GM19238 (cell line): ENCODE data around the gene TMEM44.

ENCODE experiments used
- DNase-seq: peaks from one replicate; pipeline ENCODE4 v3.0.0; 2011; ENCODE audit warnings: low spot score; ENCODE audit not compliant: insufficient read length

The TMEM44 gene

DNA sequence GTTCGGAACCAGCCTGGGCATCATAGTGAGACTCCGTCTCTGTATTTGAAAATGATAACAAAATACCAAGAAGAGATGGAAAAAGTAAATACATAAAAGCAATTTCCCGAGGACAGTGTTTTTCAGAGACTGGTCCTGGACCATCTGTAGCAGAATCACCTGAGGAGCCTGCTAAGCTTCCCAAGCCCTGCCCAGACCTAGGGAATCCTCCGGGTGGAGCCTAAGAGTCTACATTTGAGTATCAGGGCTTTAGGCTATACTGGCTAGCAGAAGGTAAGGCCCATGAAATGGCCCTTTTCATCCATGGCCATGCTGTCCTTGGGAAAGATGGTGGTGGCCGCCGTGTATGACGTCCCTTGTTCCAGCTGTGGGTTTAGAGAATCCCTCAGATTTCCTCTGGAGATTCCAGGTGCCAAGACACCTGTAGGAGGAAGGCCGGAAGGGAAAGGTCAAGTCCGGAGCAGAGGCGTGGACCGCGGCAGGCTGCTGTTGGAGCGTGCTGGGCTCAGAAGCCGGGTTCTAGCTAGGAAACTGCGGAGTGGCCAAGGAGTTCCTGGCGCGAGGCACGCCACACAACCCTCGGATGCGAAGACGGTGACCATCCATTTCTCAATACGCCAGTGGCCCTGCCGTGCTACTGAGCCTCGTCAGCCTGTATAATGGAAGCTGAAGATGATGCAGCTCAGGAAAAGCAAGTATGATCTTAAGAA, 50.9 kb downstream of the TMEM44 start:
- DNase-seq: no peak

DNA sequence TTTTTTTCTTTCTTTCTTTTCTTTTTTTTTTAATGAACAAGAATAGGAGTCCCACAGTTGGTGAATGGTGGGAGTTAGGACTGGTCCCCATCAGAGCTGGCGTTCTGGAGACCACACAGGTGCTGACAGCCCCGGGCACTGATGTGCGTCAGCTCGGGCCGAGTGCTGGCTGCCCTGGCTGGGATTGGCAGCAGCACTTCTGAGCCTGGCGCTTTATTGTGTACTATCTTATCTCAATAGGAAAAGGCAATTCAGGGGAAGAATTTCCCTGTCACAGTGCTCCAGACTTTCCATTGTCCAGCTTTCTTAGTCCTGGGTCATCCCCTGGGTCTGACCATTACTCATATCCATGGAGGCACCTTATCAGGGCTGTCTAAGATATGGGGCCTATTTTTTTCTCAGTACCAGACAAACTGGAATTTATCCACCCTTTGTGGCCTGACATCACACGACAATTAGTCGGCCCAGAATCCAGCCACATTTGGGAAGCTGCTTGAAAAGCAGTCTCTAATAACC, 54.1 kb downstream of the TMEM44 start:
- DNase-seq: no peak

DNA sequence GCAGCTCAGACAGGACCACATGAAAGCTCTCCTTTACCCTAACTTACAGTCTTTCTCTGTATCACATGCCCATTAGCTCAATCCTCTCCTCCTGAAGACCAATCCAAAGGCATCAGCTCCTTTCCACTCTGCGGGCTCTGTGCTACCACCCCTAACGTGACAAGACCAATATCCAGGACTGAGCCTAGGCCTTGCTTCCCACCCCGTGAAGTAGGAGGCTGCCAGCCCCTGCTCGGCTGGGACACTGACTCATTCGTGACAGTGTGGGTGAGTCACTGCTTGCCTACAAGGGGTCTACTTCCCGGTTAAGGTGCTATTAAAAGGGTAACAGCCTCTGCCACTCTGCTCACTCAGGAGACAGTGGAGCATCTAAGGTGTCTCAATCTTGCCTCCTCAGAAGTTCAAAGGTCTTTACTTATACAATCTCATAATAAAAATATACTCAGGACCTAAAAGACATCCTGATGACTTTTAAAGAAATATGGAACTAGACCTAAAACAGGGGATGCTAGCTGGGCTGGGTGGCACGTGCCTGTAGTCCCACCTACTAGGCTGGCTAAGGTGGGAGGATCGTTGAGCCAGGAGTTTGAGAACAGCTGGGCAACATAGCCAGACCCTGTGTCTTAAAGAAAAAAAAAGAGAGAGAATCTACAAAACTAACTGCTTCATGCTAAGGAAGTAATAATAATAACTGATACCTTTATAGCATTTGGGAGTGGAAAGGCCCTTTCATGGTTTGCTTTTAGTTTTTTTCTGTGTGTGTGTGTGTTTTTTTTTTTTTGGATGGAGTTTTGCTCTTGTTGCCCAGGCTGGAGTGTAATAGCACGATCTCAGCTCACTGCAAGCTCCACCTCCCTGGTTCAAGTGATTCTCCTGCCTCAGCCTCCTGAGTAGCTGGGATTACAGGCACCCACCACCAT, 55.0 kb downstream of the TMEM44 start:
- DNase-seq: no peak

DNA sequence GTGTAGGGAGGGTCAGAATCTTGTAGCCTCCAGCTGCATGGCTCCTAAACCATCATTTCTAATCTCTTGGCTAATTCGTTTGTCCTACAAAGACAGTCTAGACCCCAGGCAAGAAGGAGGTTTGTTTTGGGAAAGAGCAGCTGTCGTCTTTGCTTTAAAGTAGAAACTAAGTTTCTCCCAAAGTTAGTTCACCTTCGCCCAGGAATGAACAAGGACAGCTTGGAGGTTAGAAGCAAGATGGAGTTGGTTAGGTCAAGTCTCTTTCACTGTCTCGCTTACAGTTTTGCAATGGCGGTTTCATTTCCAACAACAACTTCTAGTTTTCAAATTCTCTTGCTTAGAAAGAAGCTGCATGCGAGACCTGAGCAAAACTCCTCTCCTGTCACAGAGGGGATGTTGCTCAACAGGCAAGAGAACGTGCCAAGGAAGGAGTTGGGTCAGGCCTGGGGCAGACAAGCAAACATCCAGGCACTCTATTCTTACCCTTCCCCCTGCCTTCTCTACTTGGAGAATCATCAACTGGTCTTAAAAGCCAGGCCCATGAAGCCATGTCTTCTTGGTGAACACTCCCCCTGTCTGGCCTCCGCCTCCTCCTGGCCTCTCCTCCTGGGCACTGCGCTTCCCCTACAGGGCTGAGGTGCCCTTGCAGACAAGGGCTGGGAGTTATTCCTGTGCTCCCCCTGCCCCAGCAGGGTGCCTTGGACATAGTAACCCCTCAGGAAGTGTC, 57.6 kb downstream of the TMEM44 start:
- no peak for DNase-seq

DNA sequence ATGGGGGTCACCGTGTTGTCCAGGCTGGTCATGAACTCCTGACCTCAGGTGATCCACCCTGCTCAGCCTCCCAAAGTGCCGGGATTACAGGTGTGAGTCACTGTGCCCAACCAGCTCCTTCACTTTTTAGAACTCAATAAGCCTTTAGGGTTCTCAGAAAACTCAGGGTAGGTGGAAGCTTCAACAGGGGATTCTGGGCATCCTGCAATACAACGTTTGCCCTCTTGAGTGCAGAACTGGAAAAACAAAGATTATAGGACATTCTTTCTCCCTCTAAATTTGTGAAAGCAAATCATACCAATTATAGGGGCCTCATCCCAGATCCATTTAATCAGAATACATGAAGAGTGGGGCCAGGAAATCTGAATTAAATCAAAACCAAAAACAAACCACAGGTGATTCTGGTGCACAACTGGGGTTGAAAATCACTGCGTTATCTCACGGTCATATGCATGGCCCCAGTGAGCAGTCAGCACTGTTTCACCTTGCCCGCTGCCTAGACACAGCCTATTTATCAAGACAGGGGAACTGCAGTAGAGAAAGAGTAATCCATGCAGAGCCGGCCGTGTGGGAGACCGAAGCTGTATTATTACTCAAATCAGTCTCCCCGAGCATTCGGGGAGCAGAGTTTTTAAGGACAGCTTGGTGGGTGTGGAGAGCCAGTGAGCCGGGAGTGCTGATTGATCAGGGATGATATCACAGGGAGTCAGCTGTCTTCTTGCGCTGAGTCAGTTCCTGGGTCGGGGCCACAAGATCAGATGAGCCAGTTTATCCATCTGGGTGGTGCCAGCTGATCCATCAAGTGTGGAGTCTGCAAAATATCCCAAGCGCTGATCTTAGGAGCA, 58.4 kb downstream of the TMEM44 start:
- no peak for DNase-seq

DNA sequence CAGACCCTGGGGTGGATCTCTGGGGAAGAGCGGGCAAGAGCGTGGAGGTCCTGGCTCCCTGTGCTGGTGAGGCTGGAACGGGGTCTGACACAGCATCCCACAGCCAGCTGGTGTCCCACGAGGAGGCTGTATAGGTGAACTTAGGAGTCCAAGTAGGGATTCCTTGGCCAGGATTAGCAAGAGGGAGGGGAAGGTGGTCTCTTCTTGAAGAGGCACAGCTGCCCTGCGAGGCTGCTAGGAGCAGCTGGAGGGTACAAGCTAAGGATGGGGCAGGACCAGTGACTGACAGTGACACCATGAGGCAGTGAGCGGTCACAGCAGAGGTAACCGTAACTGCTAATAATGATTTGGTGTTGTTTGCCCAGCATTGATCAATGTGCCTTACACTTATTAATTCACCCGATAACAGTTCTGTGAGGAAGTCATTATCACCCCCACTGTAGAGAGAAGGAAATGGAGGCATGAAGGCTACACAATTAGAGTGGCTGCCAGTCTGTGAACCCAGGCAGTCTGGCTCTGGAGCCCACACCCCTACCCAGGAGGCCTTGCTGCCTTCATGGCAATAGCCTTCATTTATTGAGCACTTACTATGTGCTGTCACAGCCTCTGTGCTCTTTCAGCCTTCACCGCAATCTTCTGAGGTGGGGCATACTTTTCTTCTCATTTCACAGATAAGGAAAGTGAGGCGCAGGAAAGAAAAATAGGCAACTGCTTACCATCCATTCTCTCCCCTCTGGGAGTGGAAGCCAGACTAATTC, 59.4 kb downstream of the TMEM44 start:
- peak; percentile 57 for DNase-seq

DNA sequence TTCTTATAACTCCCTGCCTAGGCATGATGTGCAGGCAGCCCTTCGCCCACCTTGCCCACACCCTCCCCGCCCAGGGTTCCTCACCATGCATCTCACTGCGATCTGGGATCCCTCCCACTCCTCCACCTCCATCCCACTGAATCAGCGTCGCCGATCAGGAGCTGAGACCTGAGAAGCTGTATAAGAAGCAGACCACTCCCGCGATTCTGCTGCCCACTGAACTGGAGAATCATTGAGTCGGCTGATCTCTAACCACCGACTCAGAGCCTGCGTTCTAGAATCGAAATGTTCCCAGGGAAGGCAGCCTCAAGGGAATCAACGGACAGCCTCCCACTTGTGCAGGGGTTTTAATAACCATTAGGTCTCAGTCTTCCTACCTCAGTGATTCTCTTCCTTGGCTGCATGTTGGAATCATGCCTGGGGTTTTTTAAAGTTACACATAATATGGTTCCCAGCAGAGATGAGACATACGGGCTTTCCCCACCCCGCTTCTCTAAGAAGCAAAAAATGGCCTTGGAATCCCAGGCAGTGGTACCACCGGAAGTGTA, 60.2 kb downstream of the TMEM44 start:
- no peak for DNase-seq

DNA sequence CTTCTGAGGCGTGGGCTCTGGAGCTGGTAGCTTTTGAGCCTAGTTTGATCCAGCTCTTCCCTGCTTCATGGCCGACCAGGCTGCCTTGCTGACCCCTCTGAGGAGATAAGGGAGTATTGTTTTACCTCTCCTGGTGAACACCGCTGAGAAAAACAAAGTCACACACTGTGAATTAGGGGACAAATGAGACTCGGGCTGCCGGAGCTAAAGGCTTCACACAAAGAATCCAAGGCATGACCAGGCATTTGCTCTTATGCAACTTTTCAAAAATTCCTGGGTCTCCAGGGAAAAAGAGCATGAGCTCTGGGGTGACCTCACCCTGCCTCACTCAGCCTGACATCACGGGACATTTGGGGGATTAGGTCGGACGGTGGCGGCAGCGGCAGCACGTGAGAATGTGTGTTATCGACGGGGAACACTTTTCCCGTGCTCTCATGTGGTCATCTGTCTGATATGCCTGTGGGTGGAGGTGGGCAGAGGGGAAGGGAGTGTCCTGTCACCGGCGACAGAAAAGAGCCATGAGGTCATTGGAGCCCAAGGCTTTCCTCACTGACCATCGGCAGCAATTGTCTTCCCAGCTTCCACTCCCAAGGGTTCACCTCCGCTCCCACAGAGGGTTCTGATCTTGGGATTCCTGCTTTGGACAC, 61.0 kb downstream of the TMEM44 start:
- DNase-seq: no peak

DNA sequence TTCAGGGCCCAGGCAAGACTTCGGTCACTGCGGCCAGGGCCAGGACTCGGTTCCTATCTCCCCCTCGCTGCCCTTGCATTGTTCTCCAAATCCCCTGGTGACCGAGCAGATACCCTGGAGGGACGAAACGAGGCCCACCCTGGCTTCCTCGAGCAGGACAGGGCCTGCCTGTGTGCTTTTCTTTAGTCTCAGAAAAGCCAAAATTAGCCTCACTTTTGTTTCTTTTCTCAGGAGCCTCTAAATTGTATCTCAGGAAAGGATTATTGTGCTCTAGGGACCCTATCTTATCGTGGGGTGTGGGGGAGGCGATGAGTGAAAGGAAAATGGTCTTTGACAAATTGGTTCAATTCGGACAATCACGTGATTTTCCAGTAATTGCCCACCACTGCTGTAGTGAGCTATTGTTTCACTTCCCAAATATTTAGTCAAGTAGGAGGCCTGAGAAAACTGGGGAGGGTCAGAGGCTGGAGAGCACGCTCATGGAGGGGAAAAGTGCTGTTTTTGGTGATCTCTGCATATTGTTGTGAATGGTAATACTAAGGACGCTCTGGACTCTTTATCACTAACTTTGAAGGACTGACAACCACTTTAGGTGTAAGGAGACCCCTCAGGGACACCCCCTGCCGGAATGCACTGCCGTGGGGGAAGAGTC, 61.6 kb downstream of the TMEM44 start:
- DNase-seq: no peak

DNA sequence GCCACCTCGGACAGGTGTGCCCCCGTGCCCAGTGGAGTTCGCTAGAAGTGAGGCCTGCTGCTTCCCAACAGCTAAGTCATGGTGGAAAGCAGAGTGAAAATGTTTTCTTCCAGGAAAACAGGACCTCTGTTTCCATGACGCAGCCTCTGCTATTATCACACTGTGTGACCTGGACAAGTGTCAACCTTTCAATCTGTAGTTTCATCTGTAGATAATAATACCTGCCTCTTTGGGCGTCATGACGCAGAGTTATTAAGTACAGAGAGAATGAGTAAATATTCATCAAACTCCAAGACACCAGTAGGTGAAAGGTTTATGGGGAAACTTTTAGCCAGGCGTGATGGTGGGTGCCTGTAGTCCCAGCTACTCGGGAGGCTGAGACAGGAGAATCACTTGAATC, 62.3 kb downstream of the TMEM44 start:
- DNase-seq: no peak

DNA sequence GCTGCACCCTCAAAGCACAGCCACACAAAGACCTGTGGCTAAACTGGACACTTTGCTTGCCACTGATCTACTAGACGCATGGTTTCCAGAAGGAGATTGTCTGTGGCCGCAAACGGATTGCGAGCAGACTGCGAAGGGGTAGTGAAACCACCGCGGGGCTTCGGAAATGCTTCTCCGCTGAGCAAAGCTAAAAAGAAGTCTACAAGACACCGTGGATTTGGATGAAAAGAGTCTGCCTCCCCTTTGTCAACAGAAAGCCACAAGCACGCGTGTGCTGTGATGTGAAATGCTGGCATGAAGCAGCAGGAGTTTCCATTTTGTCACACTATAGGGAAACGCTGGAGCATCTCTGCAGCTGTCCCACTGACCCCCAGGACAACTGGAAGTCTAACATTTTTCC, 63.0 kb downstream of the TMEM44 start:
- DNase-seq: no peak

DNA sequence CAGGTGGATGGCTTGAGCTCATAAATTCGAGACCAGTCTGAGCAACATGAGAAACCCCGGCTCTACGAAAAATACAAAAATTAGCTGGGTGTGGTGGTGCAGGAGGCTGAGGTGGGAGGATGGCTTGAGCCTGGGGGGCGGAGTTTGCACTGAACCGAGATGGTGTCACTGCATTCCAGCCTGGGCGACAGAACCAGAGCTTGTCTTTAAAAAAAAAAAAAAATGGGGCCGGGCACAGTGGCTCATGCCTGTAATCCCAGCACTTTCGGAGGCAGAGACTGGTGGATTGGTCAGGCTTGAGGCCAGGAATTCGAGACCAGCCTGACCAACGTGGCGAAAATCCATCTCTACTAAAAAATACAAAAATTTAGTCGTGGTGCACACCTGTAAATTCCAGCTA, 64.0 kb downstream of the TMEM44 start:
- DNase-seq: no peak

DNA sequence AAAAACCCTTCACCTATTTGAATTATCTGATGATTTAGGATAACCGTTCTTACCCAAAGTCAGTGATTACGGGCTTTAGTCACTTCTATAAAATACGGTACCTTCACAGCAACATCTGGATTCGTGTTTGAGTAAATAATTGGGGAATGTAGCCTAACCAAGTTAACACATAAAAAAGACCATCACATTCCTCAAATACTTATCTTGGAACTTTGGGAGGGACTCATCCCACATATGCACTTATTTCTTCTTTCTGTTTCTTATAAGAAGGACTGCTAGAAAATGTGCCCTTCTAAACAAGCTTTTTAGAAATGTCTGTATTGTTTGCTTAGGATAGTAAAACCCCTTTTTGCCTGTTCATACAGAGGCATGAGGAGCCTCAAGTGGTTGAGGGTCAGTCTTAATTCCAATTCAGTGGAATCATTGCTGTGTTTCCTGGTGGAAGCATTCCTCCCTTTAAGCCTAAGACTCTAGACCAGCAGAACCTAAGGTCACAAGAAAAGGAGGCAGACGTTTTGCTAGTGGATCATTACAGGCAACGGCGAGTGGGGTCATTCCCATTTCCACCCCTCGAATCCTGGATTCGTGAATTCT, 67.5 kb downstream of the TMEM44 start:
- DNase-seq: no peak

DNA sequence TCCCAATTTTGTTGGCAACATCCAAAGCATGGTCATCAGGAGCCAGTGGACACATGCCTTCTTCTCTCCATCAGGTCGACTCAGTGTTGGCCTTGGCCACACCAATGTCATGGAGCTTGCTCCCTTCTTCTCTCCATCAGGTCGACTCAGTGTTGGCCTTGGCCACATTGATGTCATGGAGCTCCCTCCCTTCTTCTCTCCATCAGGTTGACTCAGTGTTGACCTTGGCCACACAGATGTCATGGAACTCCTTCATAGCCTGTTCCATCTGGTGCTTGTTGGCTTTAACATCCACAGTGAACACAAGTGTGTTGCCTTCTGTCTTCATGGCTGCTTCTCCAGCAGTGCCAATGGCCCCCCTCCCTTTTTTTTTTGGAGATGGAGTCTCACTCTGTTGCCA, 70.2 kb downstream of the TMEM44 start:
- no peak for DNase-seq

DNA sequence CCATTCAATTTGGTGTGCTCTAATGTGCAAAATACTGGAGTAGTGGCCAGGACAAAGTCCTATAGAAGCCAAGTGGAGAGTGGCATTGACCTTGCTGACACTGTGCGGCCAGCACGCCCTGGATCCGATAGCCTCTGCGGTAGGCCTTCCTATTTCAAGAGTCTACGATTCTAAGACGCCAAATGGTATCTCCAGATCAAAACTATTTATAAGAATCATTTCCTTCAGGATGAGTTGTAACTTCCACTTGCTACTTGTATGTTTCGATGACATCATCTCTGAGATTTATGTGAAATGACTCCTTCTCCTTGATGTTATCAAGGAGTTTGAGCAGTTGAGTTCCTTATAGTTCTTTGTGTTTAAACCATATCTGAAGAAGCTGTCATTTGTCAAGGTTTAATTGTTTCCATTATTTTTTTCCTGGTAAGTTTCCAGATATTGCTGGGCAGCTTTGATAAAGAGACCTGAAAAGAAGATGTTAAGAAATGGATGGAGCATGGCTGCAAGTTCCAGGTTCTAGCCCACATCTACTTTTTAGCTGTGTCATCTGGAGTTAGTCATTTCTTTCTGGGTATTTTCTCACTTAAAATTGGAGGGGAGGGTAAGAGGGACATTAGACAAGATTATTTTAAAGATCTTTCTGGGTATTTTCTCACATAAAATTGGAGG, 71.8 kb downstream of the TMEM44 start:
- no peak for DNase-seq

DNA sequence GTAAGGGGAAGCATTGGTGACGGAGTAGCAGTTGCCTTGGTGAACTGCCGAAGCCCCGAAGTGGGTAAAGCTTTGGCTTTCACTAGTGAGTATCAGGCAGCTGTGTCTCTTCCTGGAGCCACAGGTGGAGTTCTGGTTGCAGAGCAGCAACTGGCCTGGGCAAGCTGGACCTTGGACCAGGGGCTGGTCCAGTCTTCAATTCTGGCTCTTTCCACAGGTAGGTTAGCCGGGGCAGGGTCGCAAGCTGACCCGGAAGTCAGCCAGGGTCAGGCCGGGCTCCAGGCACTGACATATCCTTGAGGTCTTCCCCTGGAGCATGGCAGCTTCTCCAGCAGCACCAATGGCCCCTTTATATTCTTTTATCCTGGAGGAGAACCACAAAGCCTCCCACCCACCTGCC, 73.2 kb downstream of the TMEM44 start:
- no peak for DNase-seq

DNA sequence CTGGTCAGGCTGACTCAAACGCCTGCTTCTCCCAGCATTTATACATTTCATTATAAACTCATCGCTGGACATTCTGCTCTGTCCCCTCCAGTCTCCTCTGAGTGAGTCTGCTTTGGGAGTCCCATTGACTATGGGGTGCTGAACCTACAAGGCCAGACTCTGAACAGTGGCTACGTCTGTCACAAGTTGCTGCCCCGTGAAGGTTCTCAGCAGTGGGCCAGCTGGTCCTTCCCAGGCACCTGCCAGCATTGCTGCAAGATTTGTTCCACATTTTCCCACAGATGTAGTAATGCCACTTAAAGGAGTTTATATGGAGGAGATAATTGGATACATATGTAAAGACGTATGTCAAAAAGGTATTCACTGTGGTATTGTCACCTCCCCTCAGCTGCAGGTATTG, 73.7 kb downstream of the TMEM44 start:
- no peak for DNase-seq
